ENCODE data around the gene IL12RB1. TPM values are rescaled to one million over a fixed set of nuclear protein-coding genes. Genes with fewer than 3 reads are reported as not detected.

The IL12RB1 gene
- total RNA-seq, 2 donors from 2014 or later = 1.0 TPM; not detected in 1

- ATAC-seq (no peak), DNase-seq (no peak)
Observed at GRCh38 chr19:18063463-18063862, 23.3 kb downstream of the IL12RB1 start.

DNA sequence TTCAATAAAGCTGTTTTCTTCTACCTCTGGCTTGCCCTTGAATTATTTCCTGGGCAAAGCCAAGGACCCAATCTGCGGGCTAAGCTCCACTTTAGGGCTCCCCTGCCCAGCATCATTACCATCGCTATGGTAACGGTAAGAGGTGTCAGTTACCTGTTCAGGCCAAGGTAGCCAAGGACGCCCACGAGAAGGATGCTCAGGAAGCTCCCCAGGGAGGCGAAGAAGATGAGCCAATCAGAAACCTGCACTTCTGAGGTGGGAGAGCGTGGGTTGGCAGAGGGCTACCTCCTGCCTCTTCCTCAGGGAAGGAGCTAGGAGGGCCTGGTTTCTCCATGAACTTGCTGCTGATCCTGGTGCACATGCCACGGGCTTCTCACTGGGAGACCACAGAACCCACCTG lies 24.7 kb downstream of the IL12RB1 start:
- DNase-seq (no peak), ATAC-seq (no peak)
- H3K4me1 ChIP-seq = peaks cover 13% of the 10 kb centered on the region
- H3K27me3 ChIP-seq = no peaks in the 10 kb centered on the region
- 43 to 45% methylated on average over 8 of the region's 8 CpGs for WGBS, 2 donors
- no peaks in the 10 kb centered on the region for H3K36me3 ChIP-seq (replicated peaks in 1 of 2; ENCODE audit: insufficient read depth in 1 of 2, low read depth in 2 of 2)
- intact Hi-C loops (cut with DNase I) = loop anchor here (5.0 kb wide), 1 partner anchor 120 kb away; no protein-coding TSS in a partner anchor
- H3K9me3 ChIP-seq = no peaks in the 10 kb centered on the region
- TF ChIP-seq POLR2A (IDR thresholded peaks at IDR 0.05) = no peak
- TF ChIP-seq, protein P1, sequence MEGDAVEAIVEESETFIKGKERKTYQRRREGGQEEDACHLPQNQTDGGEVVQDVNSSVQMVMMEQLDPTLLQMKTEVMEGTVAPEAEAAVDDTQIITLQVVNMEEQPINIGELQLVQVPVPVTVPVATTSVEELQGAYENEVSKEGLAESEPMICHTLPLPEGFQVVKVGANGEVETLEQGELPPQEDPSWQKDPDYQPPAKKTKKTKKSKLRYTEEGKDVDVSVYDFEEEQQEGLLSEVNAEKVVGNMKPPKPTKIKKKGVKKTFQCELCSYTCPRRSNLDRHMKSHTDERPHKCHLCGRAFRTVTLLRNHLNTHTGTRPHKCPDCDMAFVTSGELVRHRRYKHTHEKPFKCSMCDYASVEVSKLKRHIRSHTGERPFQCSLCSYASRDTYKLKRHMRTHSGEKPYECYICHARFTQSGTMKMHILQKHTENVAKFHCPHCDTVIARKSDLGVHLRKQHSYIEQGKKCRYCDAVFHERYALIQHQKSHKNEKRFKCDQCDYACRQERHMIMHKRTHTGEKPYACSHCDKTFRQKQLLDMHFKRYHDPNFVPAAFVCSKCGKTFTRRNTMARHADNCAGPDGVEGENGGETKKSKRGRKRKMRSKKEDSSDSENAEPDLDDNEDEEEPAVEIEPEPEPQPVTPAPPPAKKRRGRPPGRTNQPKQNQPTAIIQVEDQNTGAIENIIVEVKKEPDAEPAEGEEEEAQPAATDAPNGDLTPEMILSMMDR (IDR thresholded peaks at IDR 0.05) = no peak
- no peak overlapping the region for H3K4me3 ChIP-seq
- no peak overlapping the region for H3K27ac ChIP-seq

More at GRCh38 chr19:18063463-18063862, 23.3 kb downstream of the IL12RB1 start:
- Histone ChIP-seq H3K9me3 (no peaks in the 10 kb centered on the region), H3K4me3 (no peak overlapping the region), H3K27me3 (no peaks in the 10 kb centered on the region), H3K4me1 (peaks cover 3% of the 10 kb centered on the region), H3K36me3 (replicated peaks in 1 of 2; ENCODE audit: insufficient read depth in 1 of 2, low read depth in 2 of 2) (no peaks in the 10 kb centered on the region), H3K27ac (no peak overlapping the region)
- intact Hi-C loops (cut with DNase I) = loop anchor here (5.0 kb wide), 1 partner anchor 121 kb away; no protein-coding TSS in a partner anchor
- WGBS, 2 donors = 66 to 70% methylated on average over 5 of the region's 5 CpGs
- TF ChIP-seq, protein P1 (IDR thresholded peaks at IDR 0.05) = no peak
- TF ChIP-seq POLR2A (IDR thresholded peaks at IDR 0.05) = no peak

GRCh38 chr19:18060472-18060871 lies 26.3 kb downstream of the IL12RB1 start:
- intact Hi-C loops (cut with DNase I) = loop anchor here (5.0 kb wide), 1 partner anchor 118 kb away; no protein-coding TSS in a partner anchor
- DNase-seq (no peak), ATAC-seq (no peak)
- 68 to 70% methylated on average over 4 to 6 of the region's 6 CpGs for WGBS, 2 donors
- no peaks in the 10 kb centered on the region for H3K27me3 ChIP-seq
- H3K27ac ChIP-seq = no peak overlapping the region
- TF ChIP-seq POLR2A (IDR thresholded peaks at IDR 0.05) = no peak
- TF ChIP-seq, protein P1 (IDR thresholded peaks at IDR 0.05) = no peak
- no peaks in the 10 kb centered on the region for H3K9me3 ChIP-seq
- H3K4me1 ChIP-seq = peaks cover 13% of the 10 kb centered on the region
- H3K4me3 ChIP-seq = no peak overlapping the region
- H3K36me3 ChIP-seq (replicated peaks in 1 of 2; ENCODE audit: insufficient read depth in 1 of 2, low read depth in 2 of 2) = no peaks in the 10 kb centered on the region

DNA sequence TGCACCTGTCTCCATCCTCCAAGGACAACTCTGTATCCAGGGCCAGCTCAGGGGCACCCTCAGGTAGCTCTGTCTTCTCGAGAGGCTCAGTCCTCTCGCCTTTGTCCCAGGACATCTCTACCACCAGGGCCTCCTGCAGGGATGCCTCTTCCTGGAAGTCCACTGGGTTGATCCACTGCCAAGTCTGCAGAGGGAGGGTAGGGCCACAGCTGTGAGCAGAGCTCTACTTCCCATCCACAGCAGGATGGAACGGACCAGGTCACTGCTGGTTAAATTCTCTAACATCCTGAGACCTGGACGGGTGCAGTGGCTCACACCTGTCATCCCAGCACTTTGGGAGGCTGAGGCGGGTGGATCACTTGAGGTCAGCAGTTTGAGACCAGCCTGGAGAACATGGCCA lies 26.8 kb downstream of the IL12RB1 start:
- H3K27me3 ChIP-seq = no peaks in the 10 kb centered on the region
- H3K4me3 ChIP-seq = no peak overlapping the region
- TF ChIP-seq, protein P1 (IDR thresholded peaks at IDR 0.05) = no peak
- no peak for TF ChIP-seq POLR2A (IDR thresholded peaks at IDR 0.05)
- H3K9me3 ChIP-seq = no peaks in the 10 kb centered on the region
- intact Hi-C loops (cut with DNase I) = loop anchor here (2.0 to 5.0 kb wide), 2 partner anchors 51 to 118 kb away; partner anchors contain the start of gene ARRDC2
- ATAC-seq (no peak), DNase-seq (no peak)
- peaks cover 13% of the 10 kb centered on the region for H3K4me1 ChIP-seq
- 71 to 80% methylated on average over 3 to 5 of the region's 5 CpGs for WGBS, 2 donors
- no peak overlapping the region for H3K27ac ChIP-seq
- H3K36me3 ChIP-seq (replicated peaks in 1 of 2; ENCODE audit: insufficient read depth in 1 of 2, low read depth in 2 of 2) = no peaks in the 10 kb centered on the region

GRCh38 chr19:18059297-18059696 lies 27.4 kb downstream of the IL12RB1 start:
- 44 to 53% methylated on average over 6 to 8 of the region's 8 CpGs for WGBS, 2 donors
- ATAC-seq = no peak
- no peaks in the 10 kb centered on the region for H3K27me3 ChIP-seq
- intact Hi-C loops (cut with DNase I) = loop anchor here (2.0 kb wide), 1 partner anchor 50 kb away; the partner anchor contains the start of gene ARRDC2
- H3K9me3 ChIP-seq = no peaks in the 10 kb centered on the region
- peaks cover 13% of the 10 kb centered on the region for H3K4me1 ChIP-seq
- DNase-seq = no peak
- no peak for TF ChIP-seq POLR2A (IDR thresholded peaks at IDR 0.05)
- TF ChIP-seq, protein P1 (IDR thresholded peaks at IDR 0.05) = no peak
- H3K36me3 ChIP-seq (replicated peaks in 1 of 2; ENCODE audit: insufficient read depth in 1 of 2, low read depth in 2 of 2) = no peaks in the 10 kb centered on the region
- no peak overlapping the region for H3K4me3 ChIP-seq
- H3K27ac ChIP-seq = no peak overlapping the region
